HG02981 (cell line): Measurements from ENCODE around the gene NEK11.
"Not testable (repeated sequence)": the region's sequence is repeated elsewhere in the genome, so short reads cannot be mapped to it uniquely, and the experiment has no call there.

Source experiments
- ATAC-seq: cut with Tn5 transposase; IDR thresholded peaks from one replicate; pipeline ENCODE4 v1.9.1; 2021; ENCODE audit warnings: mild to moderate bottlenecking, moderate library complexity; ENCODE audit not compliant: unreplicated experiment

The NEK11 gene

GRCh38 chr3:131350506-131350905 is 323.8 kb downstream of the NEK11 start:
- ATAC-seq: no peak

GRCh38 chr3:131353016-131353877 is 326.6 kb downstream of the NEK11 start:
- ATAC-seq: peak; percentile 41

DNA sequence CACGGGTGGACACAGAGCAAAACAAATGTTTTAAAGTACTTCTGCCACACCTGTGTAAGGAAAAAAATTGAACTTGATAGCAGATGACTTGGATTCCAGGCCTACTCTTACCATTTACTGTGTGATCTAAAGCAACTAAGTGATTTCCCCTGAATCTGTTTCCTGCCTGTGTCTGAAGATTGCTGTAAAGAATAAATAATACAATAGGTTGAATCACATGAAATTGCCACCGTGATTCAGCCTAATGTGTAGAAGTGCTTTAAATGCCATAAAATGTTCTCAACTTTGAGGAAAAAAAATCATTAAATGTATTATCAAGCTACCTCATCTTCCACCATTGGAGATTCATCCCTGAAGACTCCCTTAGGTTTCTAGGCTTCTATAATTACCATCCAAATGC is 327.3 kb downstream of the NEK11 start:
- no peak for ATAC-seq

- no peak for ATAC-seq
These were observed 329.4 kb downstream of the NEK11 start for GRCh38 chr3:131356006-131356595.

- no peak for ATAC-seq
These were observed 330.6 kb downstream of the NEK11 start for GRCh38 chr3:131357275-131357674.

GRCh38 chr3:131360191-131360755 is 333.6 kb downstream of the NEK11 start:
- ATAC-seq: no peak

DNA sequence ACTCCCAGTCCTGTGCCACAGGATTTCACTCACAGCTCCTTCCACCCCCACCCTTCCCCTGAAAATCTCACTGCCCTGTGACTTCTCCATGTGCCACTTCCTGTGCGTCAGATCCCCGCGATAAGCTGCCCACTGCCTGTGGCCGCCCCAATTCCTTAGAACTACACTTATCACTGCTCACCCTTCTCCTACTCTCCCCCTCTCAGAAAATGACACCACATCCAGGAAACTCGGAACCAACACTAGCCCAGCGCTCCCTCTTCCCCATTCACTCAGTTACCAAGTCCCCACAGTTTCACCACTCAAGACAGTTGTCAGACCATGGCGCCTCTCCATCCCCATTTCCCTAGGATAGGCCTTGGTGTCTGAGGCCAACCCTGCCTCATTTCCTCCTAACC is 334.4 kb downstream of the NEK11 start:
- ATAC-seq: not testable (repeated sequence)

DNA sequence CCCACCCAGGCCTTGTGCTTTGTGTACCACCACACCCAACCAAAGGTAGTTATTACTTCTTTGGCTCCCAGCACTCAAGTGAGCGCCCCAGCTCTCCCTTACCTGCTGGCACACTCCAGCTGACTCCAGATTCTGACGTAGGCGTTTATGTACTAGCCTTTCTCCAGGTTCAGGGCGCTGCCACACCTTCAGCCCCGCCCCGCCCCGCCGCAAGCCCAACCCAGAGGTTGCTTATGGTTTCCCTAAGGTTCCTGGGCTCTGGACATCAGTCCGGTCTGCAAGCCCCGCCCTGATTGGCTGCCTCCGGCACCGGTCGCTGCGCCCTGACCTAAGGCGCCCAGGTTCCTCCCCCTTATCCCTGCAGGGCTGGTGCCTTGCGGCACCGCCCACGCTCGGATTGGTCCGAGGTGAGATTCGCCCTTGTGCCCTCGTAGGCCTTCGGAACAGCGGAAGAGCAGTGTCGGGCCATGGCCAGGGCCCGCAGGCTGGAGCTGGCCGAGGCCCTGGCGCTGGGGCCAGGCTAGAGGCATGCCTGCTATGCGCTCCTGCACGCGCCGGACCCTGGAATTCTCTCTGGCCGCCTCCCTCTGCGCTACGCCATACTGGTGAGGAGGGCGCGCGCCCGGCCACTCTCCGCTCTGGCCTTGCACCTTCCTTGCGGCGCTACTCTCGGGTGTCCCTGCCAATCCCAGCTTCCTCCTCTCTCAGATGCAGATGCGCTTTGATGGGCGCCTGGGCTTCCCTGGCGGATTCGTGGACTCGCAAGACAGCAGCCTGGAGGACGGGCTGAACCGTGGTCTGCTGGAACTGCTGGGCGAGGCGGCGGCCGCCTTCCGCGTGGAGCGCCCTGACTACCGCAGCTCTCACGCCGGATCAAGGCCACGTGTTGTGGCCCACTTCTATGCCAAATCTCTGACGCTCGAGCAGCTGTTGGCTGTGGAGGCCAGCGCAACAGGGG is 335.1 kb downstream of the NEK11 start:
- peak; percentile 84 for ATAC-seq

- ATAC-seq: no peak
These were observed 336.6 kb downstream of the NEK11 start for GRCh38 chr3:131363275-131363674.

DNA sequence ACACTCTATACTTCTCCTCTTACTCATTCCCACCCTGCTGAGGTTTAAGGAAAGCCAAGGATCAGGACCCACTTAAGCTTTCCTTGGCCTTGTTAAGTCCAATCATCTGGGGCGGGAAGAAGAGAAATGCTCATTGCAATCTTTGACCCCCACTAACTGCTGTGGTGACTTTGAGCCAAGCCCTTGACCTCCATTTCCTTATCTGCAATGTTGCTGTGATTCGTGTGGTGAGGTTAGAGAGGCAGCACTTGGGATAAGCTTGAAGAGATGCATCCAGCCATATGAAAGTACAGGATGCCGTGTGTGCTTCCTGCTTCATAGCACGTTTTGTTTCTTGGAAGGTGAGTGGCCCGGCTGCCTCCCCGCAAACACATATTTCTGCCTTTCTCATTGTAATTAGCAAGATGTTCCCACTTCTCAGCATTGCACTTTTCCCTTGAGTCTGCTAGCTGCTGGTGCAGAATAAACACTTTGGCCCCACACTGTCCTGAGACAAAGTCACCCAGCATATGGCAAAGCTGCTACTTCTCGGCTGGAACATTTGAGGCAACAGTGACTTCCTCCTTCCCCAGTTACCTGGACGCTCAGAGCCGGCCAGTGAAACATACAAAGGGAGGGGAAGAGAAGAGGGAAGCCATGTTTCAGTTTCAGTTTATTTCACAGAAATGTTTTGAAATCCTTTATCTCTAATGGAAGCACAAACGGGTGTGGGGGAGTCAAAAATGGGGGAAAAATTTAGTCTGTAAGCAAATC is 344.4 kb downstream of the NEK11 start:
- ATAC-seq: no peak

DNA sequence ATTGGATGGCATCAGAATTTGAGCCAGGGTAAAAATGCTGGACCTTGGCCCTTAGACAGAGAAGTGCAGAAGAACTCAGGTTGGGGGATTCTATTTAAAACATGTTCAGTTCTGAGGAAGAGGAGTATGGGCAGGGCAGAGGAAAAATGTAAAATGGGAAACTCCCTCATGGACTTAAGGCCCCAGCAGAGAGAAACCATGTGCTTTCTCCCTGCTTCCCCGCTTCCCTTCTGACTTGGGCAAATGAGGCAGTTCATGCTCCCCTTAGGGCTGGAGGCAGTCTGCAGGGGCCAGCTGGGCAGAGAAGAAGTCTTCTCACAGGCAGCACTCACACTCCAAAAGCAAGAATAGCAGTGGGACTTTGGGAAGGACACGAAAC is 345.0 kb downstream of the NEK11 start:
- no peak for ATAC-seq

DNA sequence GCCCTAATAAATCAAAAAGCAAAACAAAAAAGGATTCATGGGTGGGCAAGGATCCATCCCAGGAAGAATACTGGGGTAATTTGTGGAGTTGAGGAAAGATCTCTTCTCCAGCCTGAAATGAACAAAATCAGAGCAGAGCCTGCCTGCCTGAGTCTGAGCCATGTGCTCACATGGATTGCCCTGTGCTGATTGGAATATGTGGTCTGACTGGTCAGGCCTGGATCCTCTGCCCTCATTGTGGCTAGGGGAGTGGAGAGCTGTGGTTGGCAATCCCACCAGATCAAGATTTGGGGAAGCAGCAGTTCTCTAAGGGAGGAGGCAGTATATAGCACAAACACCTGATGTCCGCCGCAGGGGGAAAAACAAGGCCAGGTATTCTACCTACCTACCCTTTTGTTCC is 348.1 kb downstream of the NEK11 start:
- no peak for ATAC-seq

- peak; percentile 0 for ATAC-seq
These were observed 354.3 kb downstream of the NEK11 start for GRCh38 chr3:131380821-131381444.

GRCh38 chr3:131381445-131382291 is 355.0 kb downstream of the NEK11 start, which contains the start of gene NUDT16:
Gene NUDT16, plus strand, starts transcription at chr3:131381774. Its CDS starts 31 bp downstream, at chr3:131381805.
- ATAC-seq: peak; percentile 99

DNA sequence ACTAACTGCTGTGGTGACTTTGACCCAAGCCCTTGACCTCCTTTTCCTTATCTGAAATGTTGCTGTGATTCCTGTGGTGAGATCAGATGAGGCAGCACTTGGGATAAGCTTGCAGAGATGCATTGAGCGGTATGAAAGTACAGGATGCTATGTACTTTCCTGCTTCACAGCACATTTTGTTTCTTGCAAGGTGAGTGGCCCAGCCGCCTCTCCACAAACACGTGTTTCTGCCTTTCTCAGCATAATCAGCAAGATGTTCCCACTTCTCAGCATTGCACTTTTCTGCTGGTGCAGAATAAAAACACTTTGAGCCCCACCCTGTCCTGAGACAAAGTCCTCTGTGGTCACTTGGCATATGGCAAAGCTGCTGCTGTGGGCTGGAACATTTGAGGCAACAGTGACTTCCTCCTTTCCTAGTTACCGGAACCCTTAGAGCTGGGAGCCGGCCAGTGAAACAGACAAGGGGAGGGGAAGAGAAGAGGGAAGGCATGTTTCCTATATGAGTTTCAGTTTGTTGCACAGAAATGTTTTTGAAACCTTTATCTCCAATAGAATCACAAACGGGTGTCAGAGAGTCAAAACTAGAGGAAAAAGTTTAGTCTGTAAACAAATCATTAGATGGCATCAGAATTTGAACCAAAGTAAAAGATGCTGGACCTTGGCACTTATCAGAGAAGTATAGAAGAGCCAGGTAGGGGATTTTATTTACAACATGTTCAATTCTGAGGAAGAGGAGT is 359.9 kb downstream of the NEK11 start:
- no peak for ATAC-seq

GRCh38 chr3:131387796-131388489 is 361.3 kb downstream of the NEK11 start:
- ATAC-seq: no peak

GRCh38 chr3:131388490-131388799 is 361.8 kb downstream of the NEK11 start:
- ATAC-seq: no peak

- no peak for ATAC-seq
These were observed 363.7 kb downstream of the NEK11 start for GRCh38 chr3:131390331-131390730.
